ENCODE data around the gene LRP1.

- TF ChIP-seq SP1 (IDR thresholded peaks at IDR 0.05) (no peak), CTCF (IDR thresholded peaks at IDR 0.05; ENCODE audit: low read depth, low read length, missing input control) (no peak), HNF4A (conservative IDR thresholded peaks at IDR 0.05) (no peak), GABPA (IDR thresholded peaks at IDR 0.05 in 1 of 2, conservative IDR thresholded peaks at IDR 0.05 in 1 of 2) (no peak), YY1 (IDR thresholded peaks at IDR 0.05) (no peak), REST (IDR thresholded peaks at IDR 0.05) (no peak), MAX (IDR thresholded peaks at IDR 0.05) (no peak), RXRA (IDR thresholded peaks at IDR 0.05) (no peak), ZBTB33 (IDR thresholded peaks at IDR 0.05) (no peak)
These were observed 36.4 kb upstream of the LRP1 start for GRCh38 chr12:57091638-57092528.
